ENCODE measurements around the gene TMEM52B. TPM values are rescaled to one million over a fixed set of nuclear protein-coding genes. Genes with fewer than 3 reads are reported as not detected.

The TMEM52B gene
- total and polyA plus RNA-seq, 2 of the 13 experiments (the other 11 are each of a cell fraction or from before 2014, with no cell fraction given), result not detected

- TF ChIP-seq, protein P1, sequence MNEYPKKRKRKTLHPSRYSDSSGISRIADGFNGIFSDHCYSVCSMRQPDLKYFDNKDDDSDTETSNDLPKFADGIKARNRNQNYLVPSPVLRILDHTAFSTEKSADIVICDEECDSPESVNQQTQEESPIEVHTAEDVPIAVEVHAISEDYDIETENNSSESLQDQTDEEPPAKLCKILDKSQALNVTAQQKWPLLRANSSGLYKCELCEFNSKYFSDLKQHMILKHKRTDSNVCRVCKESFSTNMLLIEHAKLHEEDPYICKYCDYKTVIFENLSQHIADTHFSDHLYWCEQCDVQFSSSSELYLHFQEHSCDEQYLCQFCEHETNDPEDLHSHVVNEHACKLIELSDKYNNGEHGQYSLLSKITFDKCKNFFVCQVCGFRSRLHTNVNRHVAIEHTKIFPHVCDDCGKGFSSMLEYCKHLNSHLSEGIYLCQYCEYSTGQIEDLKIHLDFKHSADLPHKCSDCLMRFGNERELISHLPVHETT (CRISPR knock-in tag; conservative IDR thresholded peaks at IDR 0.05), result no peak; the same call in 1 of the 2 replicates
- TF ChIP-seq BCL6 (CRISPR knock-in tag; IDR thresholded peaks at IDR 0.05) (peak; percentile 75), ZNF879 (CRISPR knock-in tag; IDR thresholded peaks at IDR 0.05) (no peak), REL (CRISPR knock-in tag; conservative IDR thresholded peaks at IDR 0.05) (no peak), ZNF180 (CRISPR knock-in tag; IDR thresholded peaks at IDR 0.05; ENCODE audit: borderline replicate concordance, low read depth) (no peak), PPARG (CRISPR knock-in tag; conservative IDR thresholded peaks at IDR 0.05) (no peak), ZNF460 (CRISPR knock-in tag; IDR thresholded peaks at IDR 0.05; ENCODE audit: borderline replicate concordance) (no peak), ZFY (CRISPR knock-in tag; IDR thresholded peaks at IDR 0.05) (peak; percentile 49; the same call in 1 of the 2 replicates), ZNF335 (CRISPR knock-in tag; IDR thresholded peaks at IDR 0.05) (no peak), NCOA5 (CRISPR knock-in tag; IDR thresholded peaks at IDR 0.05) (no peak), SIX1 (CRISPR knock-in tag; IDR thresholded peaks at IDR 0.05; ENCODE audit: borderline replicate concordance) (no peak), NFKB2 (CRISPR knock-in tag; IDR thresholded peaks at IDR 0.05; ENCODE audit: borderline replicate concordance) (no peak; the same call in 1 of the 2 replicates), DMAP1 (CRISPR knock-in tag; IDR thresholded peaks at IDR 0.05) (peak; percentile 53), HOXA3 (CRISPR knock-in tag; IDR thresholded peaks at IDR 0.05) (peak; percentile 89), ZNF33B (CRISPR knock-in tag; IDR thresholded peaks at IDR 0.05) (no peak), THYN1 (CRISPR knock-in tag; IDR thresholded peaks at IDR 0.05; ENCODE audit: borderline replicate concordance, low read depth) (no peak), ZZZ3 (CRISPR knock-in tag; IDR thresholded peaks at IDR 0.05; ENCODE audit: borderline replicate concordance) (0 out of 2 replicates have a peak, but pooled peaks have one; percentile 5), POGK (CRISPR knock-in tag; conservative IDR thresholded peaks at IDR 0.05) (peak; percentile 60; the same call in 1 of the 2 replicates), MAFK (conservative IDR thresholded peaks at IDR 0.05 in 1 of 2, IDR thresholded peaks at IDR 0.05 in 1 of 2; ENCODE audit: low read length in 2 of 2) (peak; percentile 40 to 52; a peak in 2 of 4 replicates), ZNF292 (CRISPR knock-in tag; IDR thresholded peaks at IDR 0.05; ENCODE audit: borderline replicate concordance, low read depth) (peak; percentile 64; the same call in 1 of the 2 replicates)
- TF ChIP-seq, protein P2, sequence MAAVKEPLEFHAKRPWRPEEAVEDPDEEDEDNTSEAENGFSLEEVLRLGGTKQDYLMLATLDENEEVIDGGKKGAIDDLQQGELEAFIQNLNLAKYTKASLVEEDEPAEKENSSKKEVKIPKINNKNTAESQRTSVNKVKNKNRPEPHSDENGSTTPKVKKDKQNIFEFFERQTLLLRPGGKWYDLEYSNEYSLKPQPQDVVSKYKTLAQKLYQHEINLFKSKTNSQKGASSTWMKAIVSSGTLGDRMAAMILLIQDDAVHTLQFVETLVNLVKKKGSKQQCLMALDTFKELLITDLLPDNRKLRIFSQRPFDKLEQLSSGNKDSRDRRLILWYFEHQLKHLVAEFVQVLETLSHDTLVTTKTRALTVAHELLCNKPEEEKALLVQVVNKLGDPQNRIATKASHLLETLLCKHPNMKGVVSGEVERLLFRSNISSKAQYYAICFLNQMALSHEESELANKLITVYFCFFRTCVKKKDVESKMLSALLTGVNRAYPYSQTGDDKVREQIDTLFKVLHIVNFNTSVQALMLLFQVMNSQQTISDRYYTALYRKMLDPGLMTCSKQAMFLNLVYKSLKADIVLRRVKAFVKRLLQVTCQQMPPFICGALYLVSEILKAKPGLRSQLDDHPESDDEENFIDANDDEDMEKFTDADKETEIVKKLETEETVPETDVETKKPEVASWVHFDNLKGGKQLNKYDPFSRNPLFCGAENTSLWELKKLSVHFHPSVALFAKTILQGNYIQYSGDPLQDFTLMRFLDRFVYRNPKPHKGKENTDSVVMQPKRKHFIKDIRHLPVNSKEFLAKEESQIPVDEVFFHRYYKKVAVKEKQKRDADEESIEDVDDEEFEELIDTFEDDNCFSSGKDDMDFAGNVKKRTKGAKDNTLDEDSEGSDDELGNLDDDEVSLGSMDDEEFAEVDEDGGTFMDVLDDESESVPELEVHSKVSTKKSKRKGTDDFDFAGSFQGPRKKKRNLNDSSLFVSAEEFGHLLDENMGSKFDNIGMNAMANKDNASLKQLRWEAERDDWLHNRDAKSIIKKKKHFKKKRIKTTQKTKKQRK (IDR thresholded peaks at IDR 0.05; ENCODE audit: low read length), result no peak
- TF ChIP-seq, protein P3, sequence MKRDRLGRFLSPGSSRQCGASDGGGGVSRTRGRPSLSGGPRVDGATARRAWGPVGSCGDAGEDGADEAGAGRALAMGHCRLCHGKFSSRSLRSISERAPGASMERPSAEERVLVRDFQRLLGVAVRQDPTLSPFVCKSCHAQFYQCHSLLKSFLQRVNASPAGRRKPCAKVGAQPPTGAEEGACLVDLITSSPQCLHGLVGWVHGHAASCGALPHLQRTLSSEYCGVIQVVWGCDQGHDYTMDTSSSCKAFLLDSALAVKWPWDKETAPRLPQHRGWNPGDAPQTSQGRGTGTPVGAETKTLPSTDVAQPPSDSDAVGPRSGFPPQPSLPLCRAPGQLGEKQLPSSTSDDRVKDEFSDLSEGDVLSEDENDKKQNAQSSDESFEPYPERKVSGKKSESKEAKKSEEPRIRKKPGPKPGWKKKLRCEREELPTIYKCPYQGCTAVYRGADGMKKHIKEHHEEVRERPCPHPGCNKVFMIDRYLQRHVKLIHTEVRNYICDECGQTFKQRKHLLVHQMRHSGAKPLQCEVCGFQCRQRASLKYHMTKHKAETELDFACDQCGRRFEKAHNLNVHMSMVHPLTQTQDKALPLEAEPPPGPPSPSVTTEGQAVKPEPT (CRISPR knock-in tag; IDR thresholded peaks at IDR 0.05; ENCODE audit: low read depth), result no peak
Observed at GRCh38 chr12:10211940-10212738, 33.3 kb downstream of the TMEM52B start (continued).

All from HepG2 (cell line).